GM21717 (cell line): ENCODE data around the gene SKAP1.

Experiments
- ATAC-seq: cut with Tn5 transposase; IDR thresholded peaks from one replicate; pipeline ENCODE4 v1.9.1; 2021; ENCODE audit warnings: mild to moderate bottlenecking, moderate library complexity; ENCODE audit not compliant: unreplicated experiment

SKAP1 gene

GRCh38 chr17:48330421-48330820, 99.6 kb downstream of the SKAP1 start:
- ATAC-seq = no peak

- ATAC-seq = no peak
Observed at GRCh38 chr17:48328457-48328856, 101.6 kb downstream of the SKAP1 start.

GRCh38 chr17:48326310-48326709, 103.7 kb downstream of the SKAP1 start:
- no peak for ATAC-seq

GRCh38 chr17:48322060-48322459, 108.0 kb downstream of the SKAP1 start:
- ATAC-seq = no peak

- ATAC-seq = no peak
Observed at GRCh38 chr17:48317732-48318131, 112.3 kb downstream of the SKAP1 start.

GRCh38 chr17:48314716-48315115, 115.3 kb downstream of the SKAP1 start:
- ATAC-seq = no peak

- no peak for ATAC-seq
Observed at GRCh38 chr17:48313096-48313755, 116.8 kb downstream of the SKAP1 start.

GRCh38 chr17:48311324-48311723, 118.7 kb downstream of the SKAP1 start:
- ATAC-seq = no peak

GRCh38 chr17:48310748-48311213, 119.2 kb downstream of the SKAP1 start:
- no peak for ATAC-seq

- no peak for ATAC-seq
Observed at GRCh38 chr17:48308581-48308980, 121.4 kb downstream of the SKAP1 start.

- ATAC-seq = no peak
Observed at GRCh38 chr17:48307814-48308411, 122.1 kb downstream of the SKAP1 start.

- ATAC-seq = no peak
Observed at GRCh38 chr17:48307255-48307654, 122.8 kb downstream of the SKAP1 start.

GRCh38 chr17:48301002-48301401, 129.0 kb downstream of the SKAP1 start:
- ATAC-seq = no peak

GRCh38 chr17:48299760-48300159, 130.3 kb downstream of the SKAP1 start:
- no peak for ATAC-seq

GRCh38 chr17:48297825-48298224, 132.2 kb downstream of the SKAP1 start:
- no peak for ATAC-seq

GRCh38 chr17:48296453-48296852, 133.6 kb downstream of the SKAP1 start:
- no peak for ATAC-seq

GRCh38 chr17:48295362-48296288, 134.4 kb downstream of the SKAP1 start:
- peak; percentile 44 for ATAC-seq

- ATAC-seq = no peak
Observed at GRCh38 chr17:48294806-48295361, 135.1 kb downstream of the SKAP1 start.

- no peak for ATAC-seq
Observed at GRCh38 chr17:48294020-48294805, 135.8 kb downstream of the SKAP1 start.

GRCh38 chr17:48293319-48294019, 136.5 kb downstream of the SKAP1 start:
- no peak for ATAC-seq
